HCT116 (cell line): ENCODE measurements around the gene PNMT. TPM values are rescaled to one million over a fixed set of nuclear protein-coding genes. Genes with fewer than 3 reads are reported as not detected.

Source experiments
- ATAC-seq: fragments of 200-7000 bp; cut with Tn5 transposase; 2 replicates; pipeline ENCODE4 v1.9.1; 2020; ENCODE audit warnings: mild to moderate bottlenecking, moderate library complexity
- BruUV-seq: library from RNA; stranded (reverse); fragments of 400-500 nt; replicated peaks from 2 replicates; lab custom pipeline; 2021; lab: Mats Ljungman, UMichigan
- CTCF ChIA-PET: fragments of 300-600 bp; sonication (Branson Sonifier 250); formaldehyde crosslinking; loops from one replicate; lab custom pipeline; 2021; ENCODE audit warnings: antibody characterized with exemption; lab: Charles Lee
- POLR2A ChIA-PET: fragments of 300-600, 350-600 bp; sonication (Branson Sonifier 250); formaldehyde crosslinking; loops from one replicate; lab custom pipeline; 2021; ENCODE audit warnings: antibody characterized with exemption; lab: Charles Lee
- RAD21 ChIA-PET, 2 experiments: fragments of 300-600 bp; sonication (Branson Sonifier 250); formaldehyde crosslinking; loops; one replicate each; lab custom pipeline; 2023; ENCODE audit warnings: low total read pairs in 2 of 2; ENCODE audit not compliant: uncharacterized antibody in 2 of 2, unreplicated experiment in 2 of 2, low non-redundant PET in 1 of 2; lab: Charles Lee
- DNase-seq: peaks from one replicate; pipeline ENCODE4 v3.0.0-alpha.2; 2010; ENCODE audit warnings: low read depth, low spot score
- H2AFZ ChIP-seq: fragments of 200-600 bp; shearing (Covaris generic), sonication (generic); 2 replicates; pipeline ENCODE4 v1.6.1; 2017; ENCODE audit warnings: low read depth, mixed run types, mixed read lengths, antibody characterized with exemption, low read length; ENCODE audit not compliant: poor library complexity, severe bottlenecking
- H3K27ac ChIP-seq: 2 replicates; pipeline ENCODE4 v1.5.1; 2012; ENCODE audit warnings: low read depth, low read length
- H3K27me3 ChIP-seq: fragments of 200-600 bp; sonication (generic); 2 replicates; pipeline ENCODE4 v1.6.1; 2016; ENCODE audit warnings: mixed run types, low read length, mixed read lengths; ENCODE audit not compliant: insufficient read depth
- H3K36me3 ChIP-seq, 2 experiments: fragments of 200-500 bp in 1 of 2; fragments of 200-600 bp in 1 of 2; sonication (Bioruptor generic) in 1 of 2; sonication (generic) in 1 of 2; 2 replicates each; pipeline versions ENCODE4 v1.5.1 to v1.6.1; 2014 to 2016; ENCODE audit warnings: low read length in 2 of 2, inconsistent platforms in 1 of 2, mixed read lengths in 1 of 2, mixed run types in 1 of 2; ENCODE audit not compliant: insufficient read depth in 2 of 2, control insufficient read depth in 1 of 2
- H3K4me1 ChIP-seq, 2 experiments: fragments of 200-600 bp in 1 of 2; sonication (generic) in 1 of 2; 2 replicates each; pipeline versions ENCODE4 v1.5.1 to v1.6.1; 2012 to 2017; ENCODE audit warnings: low read length in 2 of 2, inconsistent platforms in 1 of 2, mild to moderate bottlenecking in 1 of 2, mixed read lengths in 1 of 2, mixed run types in 1 of 2, moderate library complexity in 1 of 2; ENCODE audit not compliant: insufficient read depth in 2 of 2, control insufficient read depth in 1 of 2
- H3K4me2 ChIP-seq: fragments of 200-600 bp; sonication (generic); 2 replicates; pipeline ENCODE4 v1.6.1; 2017; ENCODE audit warnings: mixed run types, low read length, mixed read lengths
- H3K4me3 ChIP-seq, 2 experiments: fragments of 200-600 bp in 1 of 2; sonication (generic) in 1 of 2; replicated peaks in 1 of 2; 2 replicates each; pipeline ENCODE4 v1.5.1; 2011 to 2016; ENCODE audit warnings: low read length in 2 of 2, control low read depth in 1 of 2, low read depth in 1 of 2, mild to moderate bottlenecking in 1 of 2, mixed read lengths in 1 of 2, mixed run types in 1 of 2
- H3K79me2 ChIP-seq: fragments of 200-600 bp; sonication (generic); 2 replicates; pipeline ENCODE4 v1.6.1; 2017; ENCODE audit warnings: mild to moderate bottlenecking, mixed run types, low read length, moderate library complexity, mixed read lengths; ENCODE audit not compliant: insufficient read depth
- H3K9ac ChIP-seq: fragments of 200-600 bp; sonication (generic); 2 replicates; pipeline ENCODE4 v1.6.1; 2016; ENCODE audit warnings: low read length, mixed read lengths
- H3K9me2 ChIP-seq: fragments of 200-600 bp; sonication (generic), shearing (Covaris generic); 2 replicates; pipeline ENCODE4 v1.6.1; 2017; ENCODE audit warnings: mixed run types, mild to moderate bottlenecking, moderate library complexity; ENCODE audit not compliant: insufficient read depth
- H3K9me3 ChIP-seq, 2 experiments: fragments of 200-500 bp in 1 of 2; fragments of 200-600 bp in 1 of 2; sonication (Bioruptor generic) in 1 of 2; sonication (generic) in 1 of 2; 2 replicates each; pipeline ENCODE4 v1.6.1; 2014 to 2017; ENCODE audit warnings: low read length in 2 of 2, mixed read lengths in 2 of 2, inconsistent platforms in 1 of 2, low read depth in 1 of 2, mild to moderate bottlenecking in 1 of 2, mixed run types in 1 of 2, moderate library complexity in 1 of 2; ENCODE audit not compliant: control insufficient read depth in 1 of 2, insufficient read depth in 1 of 2
- H4K20me1 ChIP-seq: fragments of 200-600 bp; sonication (generic), shearing (Covaris generic); 2 replicates; pipeline ENCODE4 v1.6.1; 2017; ENCODE audit warnings: mixed run types, mild to moderate bottlenecking, moderate library complexity; ENCODE audit not compliant: insufficient read depth
- CBX3 ChIP-seq: IDR thresholded peaks from 2 replicates; pipeline ENCODE4 v1.6.1; 2012; ENCODE audit warnings: low read depth
- CEBPB ChIP-seq: IDR thresholded peaks from 2 replicates; pipeline ENCODE4 v1.6.1; 2012; ENCODE audit warnings: low read depth
- EZH2 ChIP-seq: fragments of 200-600 bp; sonication (generic); IDR thresholded peaks from 2 replicates; pipeline ENCODE4 v1.6.1; 2017; ENCODE audit warnings: antibody characterized with exemption, mixed run types
- EZH2phosphoT487 ChIP-seq: fragments of 200-600 bp; IDR thresholded peaks from 2 replicates; pipeline ENCODE4 v1.6.1; 2018; ENCODE audit warnings: antibody characterized with exemption, borderline replicate concordance
- FOSL1 ChIP-seq: IDR thresholded peaks from 2 replicates; pipeline ENCODE4 v1.6.1; 2012; ENCODE audit warnings: low read depth
- MAX ChIP-seq: IDR thresholded peaks from 2 replicates; pipeline ENCODE4 v1.6.1; 2012
- POLR2AphosphoS5 ChIP-seq: IDR thresholded peaks from 2 replicates; pipeline ENCODE4 v1.6.1; 2011; ENCODE audit warnings: mild to moderate bottlenecking, low read depth, low read length, moderate library complexity
- RAD21 ChIP-seq: IDR thresholded peaks from 2 replicates; pipeline ENCODE4 v1.6.1; 2012; ENCODE audit warnings: low read depth, mild to moderate bottlenecking
- REST ChIP-seq: IDR thresholded peaks from 2 replicates; pipeline ENCODE4 v1.6.1; 2012; ENCODE audit warnings: low read depth
- SP1 ChIP-seq: IDR thresholded peaks from 2 replicates; pipeline ENCODE4 v1.6.1; 2012; ENCODE audit warnings: low read depth
- SRF ChIP-seq: IDR thresholded peaks from 2 replicates; pipeline ENCODE4 v1.6.1; 2012; ENCODE audit warnings: low read depth
- intact Hi-C: fragments of 100-400 bp; cut with micrococcal nuclease; formaldehyde crosslinking; loops from 2 replicates; pipeline ENCODE4 v1.10.0; 2022
- total RNA-seq: library from RNA; stranded (reverse); gene quantifications from one replicate; pipeline ENCODE4 v1.2.1, GENCODE V29; 2021; ENCODE audit not compliant: unreplicated experiment
- TF ChIP-seq, protein P1 (sequence below): IDR thresholded peaks from 2 replicates; pipeline ENCODE4 v1.6.1; 2012
- TF ChIP-seq, protein P2 (sequence below), 3 experiments: fragments of 200-600 bp in 1 of 3; sonication (generic) in 1 of 3; IDR thresholded peaks in 2 of 3; conservative IDR thresholded peaks in 1 of 3; 2 replicates each; pipeline ENCODE4 v1.5.1; 2012 to 2017; ENCODE audit warnings: low read depth in 2 of 3, low read length in 2 of 3, antibody characterized with exemption in 1 of 3, borderline replicate concordance in 1 of 3, control low read depth in 1 of 3, mild to moderate bottlenecking in 1 of 3, mixed read lengths in 1 of 3, mixed run types in 1 of 3, moderate library complexity in 1 of 3; ENCODE audit not compliant: insufficient read depth in 1 of 3

The PNMT gene
- total RNA-seq, 1 experiment from 2014 or later: not detected

DNA sequence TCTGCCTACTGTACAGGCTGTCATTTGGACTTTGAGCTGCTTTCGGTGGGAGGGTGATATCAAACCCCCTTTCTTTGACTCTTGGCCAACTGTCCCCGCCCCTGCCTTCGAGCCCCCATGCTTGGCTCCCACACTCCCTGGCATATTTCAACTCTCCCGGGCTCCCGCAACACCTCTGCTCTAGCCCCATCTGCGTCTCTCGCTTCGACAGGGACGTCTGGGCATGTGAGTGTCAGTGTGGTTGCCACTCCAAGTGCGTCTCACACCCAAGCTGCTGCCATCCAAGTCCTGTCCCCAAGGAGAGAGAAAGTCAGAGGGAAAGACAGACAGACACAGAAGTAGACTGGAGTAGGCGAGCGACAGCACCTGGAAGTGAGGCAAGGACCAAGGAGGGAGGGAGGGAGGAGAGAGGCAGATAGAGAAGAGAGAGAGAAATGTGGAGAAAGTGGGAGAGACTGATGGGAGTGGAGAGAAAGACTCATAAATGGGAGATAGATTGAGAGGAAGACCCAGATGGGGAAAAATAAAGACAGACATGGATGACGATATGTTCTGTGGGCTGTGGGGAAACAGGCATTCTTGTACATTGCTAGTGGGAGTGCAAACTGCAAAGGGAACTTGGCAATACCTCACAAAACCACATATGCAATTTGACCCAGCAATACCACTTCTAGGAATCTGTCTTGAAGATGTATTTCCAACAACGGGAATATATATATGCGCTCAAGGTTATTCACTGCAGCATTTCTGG, 19.5 kb upstream of the PNMT start:
- no peak overlapping the region for H3K4me3 ChIP-seq
- DNase-seq: no peak
- H4K20me1 ChIP-seq: no peaks in the 10 kb centered on the region
- no peak overlapping the region for H3K4me2 ChIP-seq
- no TSS peak for BruUV-seq
- peaks cover 30% of the 10 kb centered on the region; the same call in 1 of the 2 replicates for H3K79me2 ChIP-seq
- intact Hi-C loops: no loop called here
- RAD21 ChIA-PET: no interaction called here
- no peaks in the 10 kb centered on the region for H3K9me3 ChIP-seq
- H3K36me3 ChIP-seq: no peaks in the 10 kb centered on the region
- H2AFZ ChIP-seq: no peak overlapping the region
- no peak overlapping the region for H3K9ac ChIP-seq
- H3K9me2 ChIP-seq: no peaks in the 10 kb centered on the region
- no peak for ATAC-seq
- CTCF ChIA-PET: interaction anchor here (2.9 kb wide), 1 partner anchor 25 kb away, joined by 7 read pairs; no protein-coding TSS in a partner anchor
- H3K4me1 ChIP-seq: peaks cover 21 to 66% of the 10 kb centered on the region in 2 experiments
- H3K27me3 ChIP-seq: no peaks in the 10 kb centered on the region
- H3K27ac ChIP-seq: no peak overlapping the region
- TF ChIP-seq EZH2 (no peak), CBX3 (no peak), POLR2AphosphoS5 (no peak), MAX (no peak), SP1 (no peak)
- TF ChIP-seq, protein P1, sequence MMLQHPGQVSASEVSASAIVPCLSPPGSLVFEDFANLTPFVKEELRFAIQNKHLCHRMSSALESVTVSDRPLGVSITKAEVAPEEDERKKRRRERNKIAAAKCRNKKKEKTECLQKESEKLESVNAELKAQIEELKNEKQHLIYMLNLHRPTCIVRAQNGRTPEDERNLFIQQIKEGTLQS: no peak
- POLR2A ChIA-PET: no interaction called here

- BruUV-seq: no TSS peak
- Histone ChIP-seq H3K4me3 (0 out of 4 replicates have a peak overlapping the region, but pooled peaks of 1 of the 2 experiments have one; percentile 20), H2AFZ (no peak overlapping the region), H3K9me2 (no peaks in the 10 kb centered on the region), H3K4me2 (peak overlapping the region; percentile 61), H3K79me2 (peaks cover 19% of the 10 kb centered on the region; the same call in 1 of the 2 replicates), H3K9ac (peak overlapping the region; percentile 40), H4K20me1 (no peaks in the 10 kb centered on the region), H3K27ac (peak overlapping the region; percentile 71), H3K36me3 (no peaks in the 10 kb centered on the region; a peak in 1 of 4 replicates), H3K9me3 (no peaks in the 10 kb centered on the region), H3K4me1 (peaks cover 13 to 58% of the 10 kb centered on the region in 2 experiments), H3K27me3 (no peaks in the 10 kb centered on the region)
- ATAC-seq (peak; percentile 89), DNase-seq (peak; percentile 82)
- ChIA-PET RAD21 (no interaction called here), POLR2A (interaction anchor here (0.7 to 1.1 kb wide), 2 partner anchors 18 to 19 kb away, joined by 3 read pairs; no protein-coding TSS in a partner anchor), CTCF (interaction anchor here (1.5 to 2.9 kb wide), 6 partner anchors 15 to 29 kb away, joined by 4 to 14 read pairs (median 7); no protein-coding TSS in a partner anchor)
- intact Hi-C loops: no loop called here
- TF ChIP-seq, protein P2, sequence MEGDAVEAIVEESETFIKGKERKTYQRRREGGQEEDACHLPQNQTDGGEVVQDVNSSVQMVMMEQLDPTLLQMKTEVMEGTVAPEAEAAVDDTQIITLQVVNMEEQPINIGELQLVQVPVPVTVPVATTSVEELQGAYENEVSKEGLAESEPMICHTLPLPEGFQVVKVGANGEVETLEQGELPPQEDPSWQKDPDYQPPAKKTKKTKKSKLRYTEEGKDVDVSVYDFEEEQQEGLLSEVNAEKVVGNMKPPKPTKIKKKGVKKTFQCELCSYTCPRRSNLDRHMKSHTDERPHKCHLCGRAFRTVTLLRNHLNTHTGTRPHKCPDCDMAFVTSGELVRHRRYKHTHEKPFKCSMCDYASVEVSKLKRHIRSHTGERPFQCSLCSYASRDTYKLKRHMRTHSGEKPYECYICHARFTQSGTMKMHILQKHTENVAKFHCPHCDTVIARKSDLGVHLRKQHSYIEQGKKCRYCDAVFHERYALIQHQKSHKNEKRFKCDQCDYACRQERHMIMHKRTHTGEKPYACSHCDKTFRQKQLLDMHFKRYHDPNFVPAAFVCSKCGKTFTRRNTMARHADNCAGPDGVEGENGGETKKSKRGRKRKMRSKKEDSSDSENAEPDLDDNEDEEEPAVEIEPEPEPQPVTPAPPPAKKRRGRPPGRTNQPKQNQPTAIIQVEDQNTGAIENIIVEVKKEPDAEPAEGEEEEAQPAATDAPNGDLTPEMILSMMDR (IDR thresholded peaks at IDR 0.05 in 2 of 3, conservative IDR thresholded peaks at IDR 0.05 in 1 of 3; ENCODE audit: borderline replicate concordance in 1 of 3, insufficient read depth in 1 of 3, low read depth in 2 of 3, low read length in 2 of 3): no peak
- TF ChIP-seq REST: no peak
- TF ChIP-seq FOSL1: peak; percentile 71
- TF ChIP-seq SRF: no peak
- no peak for TF ChIP-seq CEBPB
- no peak for TF ChIP-seq RAD21
- no peak for TF ChIP-seq EZH2phosphoT487
Measured at GRCh38 chr17:39650121-39650579, 18.1 kb upstream of the PNMT start.
